A549 (cell line): ENCODE results near the gene CCDC106. TPM values are rescaled to one million over a fixed set of nuclear protein-coding genes. Genes with fewer than 3 reads are reported as not detected.

Source experiments
- ATAC-seq, 2 experiments: fragments of 200-7000 bp in 1 of 2; fragments of >200 bp in 1 of 2; cut with Nextera tagmentation in 1 of 2; cut with Tn5 transposase in 1 of 2; 3 replicates each; pipeline versions ENCODE4 v1.8.0 to v1.9.1; 2018 to 2020; ENCODE audit warnings: mild to moderate bottlenecking in 1 of 2, moderate library complexity in 1 of 2
- CTCF ChIA-PET: fragments of 300-600 bp; sonication (Branson Sonifier 250); formaldehyde crosslinking; extraction: SDS; loops from one replicate; lab custom pipeline; 2021; ENCODE audit warnings: antibody characterized with exemption, inconsistent platforms; lab: Yijun Ruan, JAX
- POLR2A ChIA-PET: fragments of 350-600 bp; formaldehyde crosslinking; extraction: SDS; loops from one replicate; lab custom pipeline; 2021; ENCODE audit warnings: antibody characterized with exemption, inconsistent platforms; lab: Yijun Ruan, JAX
- DNase-seq, 2 experiments: peaks; one replicate each; pipeline versions ENCODE4 v3.0.0 to v3.0.0-alpha.2; 2011 to 2016; ENCODE audit warnings: low read depth in 1 of 2, low spot score in 1 of 2
- FAIRE-seq: peaks from 2 replicates; lab custom pipeline; 2011; peaks lifted over from hg19 to GRCh38; lab: Jason Lieb, UNC
- H3K27ac ChIP-seq, 2 experiments: fragments of >200 bp; sonication (Bioruptor Twin); formaldehyde crosslinking; 3 replicates each; pipeline ENCODE4 v1.5.1; 2016 to 2017
- H3K4me1 ChIP-seq: fragments of >200 bp; sonication (Bioruptor Twin); formaldehyde crosslinking; 3 replicates; pipeline ENCODE4 v1.6.1; 2016
- H3K4me2 ChIP-seq: fragments of >200 bp; sonication (Bioruptor Twin); formaldehyde crosslinking; 3 replicates; pipeline ENCODE4 v1.6.1; 2016
- H3K4me3 ChIP-seq: fragments of >200 bp; sonication (Bioruptor Twin); formaldehyde crosslinking; 3 replicates; pipeline ENCODE4 v1.5.1; 2016
- H3K9me3 ChIP-seq: fragments of >200 bp; sonication (Bioruptor Twin); formaldehyde crosslinking; 3 replicates; pipeline ENCODE4 v1.6.1; 2016
- ATOH8 ChIP-seq: fragments of 250-450 bp; sonication (Bioruptor Pico); IDR thresholded peaks from 2 replicates; pipeline ENCODE4 v1.5.0; 2020; ENCODE audit warnings: low read depth, mild to moderate bottlenecking, moderate library complexity
- BHLHE40 ChIP-seq: IDR thresholded peaks from 2 replicates; pipeline ENCODE4 v1.6.1; 2012; ENCODE audit warnings: low read depth, low read length, inconsistent platforms
- CBX2 ChIP-seq: fragments of 200-600 bp; sonication (generic); IDR thresholded peaks from 2 replicates; pipeline ENCODE4 v1.6.1; 2016; ENCODE audit warnings: low read depth, mild to moderate bottlenecking, borderline replicate concordance
- CHD4 ChIP-seq: fragments of 200-600 bp; sonication (generic); IDR thresholded peaks from 2 replicates; pipeline ENCODE4 v1.6.1; 2016; ENCODE audit warnings: antibody characterized with exemption, mild to moderate bottlenecking, borderline replicate concordance
- CTCF ChIP-seq: fragments of >200 bp; sonication (Bioruptor Twin); formaldehyde crosslinking; IDR thresholded peaks from 3 replicates; pipeline ENCODE4 v1.5.1; 2016
- EHMT2 ChIP-seq: fragments of 200-600 bp; sonication (generic); IDR thresholded peaks from 2 replicates; pipeline ENCODE4 v1.6.1; 2016; ENCODE audit warnings: antibody characterized with exemption, low read depth, mild to moderate bottlenecking, moderate library complexity
- HDAC2 ChIP-seq: fragments of 200-600 bp; sonication (generic); IDR thresholded peaks from 2 replicates; pipeline ENCODE4 v1.6.1; 2016
- HOXA7 ChIP-seq: fragments of 250-450 bp; sonication (Bioruptor Pico); IDR thresholded peaks from 2 replicates; pipeline ENCODE4 v1.5.0; 2020; ENCODE audit warnings: mild to moderate bottlenecking, moderate library complexity
- HOXB5 ChIP-seq: fragments of 250-450 bp; sonication (Bioruptor Pico); IDR thresholded peaks from 2 replicates; pipeline ENCODE4 v1.5.0; 2020; ENCODE audit warnings: mild to moderate bottlenecking, moderate library complexity
- JUN ChIP-seq, 2 experiments: fragments of >200 bp; sonication (Bioruptor Twin); formaldehyde crosslinking; IDR thresholded peaks; 2 replicates in 1 of 2; 3 replicates in 1 of 2; pipeline ENCODE4 v1.6.1; 2016 to 2017
- JUNB ChIP-seq: fragments of >200 bp; sonication (Bioruptor Twin); formaldehyde crosslinking; IDR thresholded peaks from 2 replicates; pipeline ENCODE4 v1.6.1; 2016
- KDM1A ChIP-seq: fragments of 200-600 bp; sonication (generic); IDR thresholded peaks from 2 replicates; pipeline ENCODE4 v1.6.1; 2016; ENCODE audit warnings: low read depth, mild to moderate bottlenecking
- KDM5A ChIP-seq: fragments of 200-600 bp; sonication (generic); IDR thresholded peaks from 2 replicates; pipeline ENCODE4 v1.6.1; 2016; ENCODE audit warnings: antibody characterized with exemption, mild to moderate bottlenecking
- MAFK ChIP-seq: fragments of 450-650 bp; IDR thresholded peaks from 2 replicates; pipeline ENCODE4 v1.6.1; 2014; ENCODE audit not compliant: partially characterized antibody
- MAX ChIP-seq: IDR thresholded peaks from 2 replicates; pipeline ENCODE4 v1.6.1; 2012
- NFE2L2 ChIP-seq: fragments of 150-350 bp; conservative IDR thresholded peaks from 2 replicates; pipeline ENCODE4 v1.6.1; 2014; ENCODE audit warnings: low read length
- NR3C1 ChIP-seq: fragments of >200 bp; sonication (Bioruptor Twin); formaldehyde crosslinking; IDR thresholded peaks from 3 replicates; pipeline ENCODE4 v1.6.1; 2017
- RAD21 ChIP-seq, 2 experiments: fragments of >200 bp in 1 of 2; sonication (Bioruptor Twin) in 1 of 2; formaldehyde crosslinking in 1 of 2; IDR thresholded peaks in 1 of 2; conservative IDR thresholded peaks in 1 of 2; 2 replicates in 1 of 2; 3 replicates in 1 of 2; pipeline ENCODE4 v1.6.1; 2012 to 2018; ENCODE audit warnings: inconsistent platforms in 1 of 2
- RARB ChIP-seq: fragments of 250-450 bp; sonication (Bioruptor Pico); IDR thresholded peaks from 2 replicates; pipeline ENCODE4 v1.8.0; 2021; ENCODE audit warnings: mild to moderate bottlenecking, moderate library complexity
- RCOR1 ChIP-seq: fragments of 150-350 bp; IDR thresholded peaks from 2 replicates; pipeline ENCODE4 v1.6.1; 2014; ENCODE audit warnings: antibody characterized with exemption, low read length, low read depth
- SREBF2 ChIP-seq: fragments of 450-650 bp; IDR thresholded peaks from 2 replicates; pipeline ENCODE4 v1.6.1; 2014; ENCODE audit warnings: mild to moderate bottlenecking, moderate library complexity
- WGBS: methylation state at CpG from one replicate; pipeline ENCODE4 v1.1.6; 2017; ENCODE audit errors: missing lambda C conversion rate; 5-methylcytosine and 5-hydroxymethylcytosine counted together
- polyA plus RNA-seq, 4 experiments: library from polyadenylated mRNA; depleted of rRNA in 3 of 4; stranded (reverse); fragments of >200 nt; fragmentation: RNase III in 1 of 4; extraction: RNeasy Plus Mini Kit Qiagen cat#74134 plus additional on column Dnase treatment in 1 of 4; gene quantifications; 2 replicates in 3 of 4; 3 replicates in 1 of 4; pipeline ENCODE4 v1.2.3, GENCODE V29; 2011 to 2017

The CCDC106 gene
- polyA plus RNA-seq, 2 of the 4 experiments (the other 2 are of a cell fraction), result 5.2 to 17.6 TPM

- Histone ChIP-seq H3K9me3 (no peaks in the 10 kb centered on the region), H3K4me3 (no peak overlapping the region)
- no peak for DNase-seq
- CTCF ChIA-PET, result interaction anchor here (1.5 to 2.3 kb wide), 2 partner anchors 8 to 17 kb away, joined by 8 to 13 read pairs; no protein-coding TSS in a partner anchor
- TF ChIP-seq BHLHE40, result no peak
- no peak for TF ChIP-seq ATOH8
- no peak for TF ChIP-seq KDM5A
- no peak for TF ChIP-seq JUNB
- TF ChIP-seq, all 56 proteins: peak for 0
- Histone ChIP-seq H3K27ac (no peak overlapping the region), H3K4me1 (no peaks in the 10 kb centered on the region), H3K4me2 (no peak overlapping the region)
- POLR2A ChIA-PET, result no interaction called here
- WGBS, result 92% methylated on average over 64 of the region's 75 CpGs
- FAIRE-seq (no peak), ATAC-seq (no peak)
These were observed 33.9 kb upstream of the CCDC106 start for GRCh38 chr19:55613930-55614710.

GRCh38 chr19:55614711-55615542, 33.1 kb upstream of the CCDC106 start:
- no peak for TF ChIP-seq KDM1A
- no peak for TF ChIP-seq CHD4
- no peak for TF ChIP-seq NR3C1
- no peak for TF ChIP-seq HOXA7
- no peak for TF ChIP-seq MAX
- no peak for TF ChIP-seq EHMT2
- TF ChIP-seq HOXB5, result no peak
- no peak for TF ChIP-seq JUN (IDR thresholded peaks at IDR 0.05)
- TF ChIP-seq MAFK, result no peak
- no peak for TF ChIP-seq CTCF
- TF ChIP-seq RARB (CRISPR knock-in tag), result no peak
- no peak for TF ChIP-seq RAD21 (conservative IDR thresholded peaks at IDR 0.05 in 1 of 2, IDR thresholded peaks at IDR 0.05 in 1 of 2)
- no peak for TF ChIP-seq NFE2L2
- no peak for TF ChIP-seq CBX2
- no peak for TF ChIP-seq HDAC2
- TF ChIP-seq RCOR1, result no peak
- TF ChIP-seq SREBF2, result no peak
- Histone ChIP-seq H3K4me1 (no peaks in the 10 kb centered on the region), H3K4me2 (no peak overlapping the region), H3K27ac (no peak overlapping the region), H3K9me3 (no peaks in the 10 kb centered on the region), H3K4me3 (no peak overlapping the region)
- DNase-seq (no peak), ATAC-seq (no peak), FAIRE-seq (no peak)
- 95% methylated on average over 83 of the region's 98 CpGs for WGBS
- POLR2A ChIA-PET, result no interaction called here
- CTCF ChIA-PET, result interaction anchor here (1.1 to 24.9 kb wide), 6 partner anchors 8 to 147 kb away, joined by 3 to 363 read pairs (median 5); no protein-coding TSS in a partner anchor
